ENCODE data around the gene RNU6-9.

GRCh38 chr19:887599-887998 is 5.7 kb upstream of the RNU6-9 start:
- no peak for TF ChIP-seq CTCF (conservative IDR thresholded peaks at IDR 0.05)
- no peak for TF ChIP-seq EZH2 (IDR thresholded peaks at IDR 0.05; ENCODE audit: low read depth)
